Measurements from ENCODE around the gene EFNA4.

GRCh38 chr1:155085504-155086127 is 22.1 kb downstream of the EFNA4 start:
- TF ChIP-seq EZH2phosphoT487 (IDR thresholded peaks at IDR 0.05; ENCODE audit: borderline replicate concordance, low read length) (no peak), CTCF (IDR thresholded peaks at IDR 0.05; ENCODE audit: low read depth, low read length, poor library complexity, severe bottlenecking) (no peak)
